Psoas muscle (tissue), 8 donors: ENCODE measurements around the gene CD300LD. TPM values are rescaled to one million over a fixed set of nuclear protein-coding genes. Genes with fewer than 3 reads are reported as not detected.
"Not testable (repeated sequence)": the region's sequence is repeated elsewhere in the genome, so short reads cannot be mapped to it uniquely, and the experiment has no call there.

Experiments
- ATAC-seq, 4 donors: fragments of 200-7000 bp; cut with Tn5 transposase; one replicate each; pipeline ENCODE4 v1.9.1; 2020; ENCODE audit warnings: moderate library complexity in 3 of 4, mild to moderate bottlenecking in 2 of 4
- DNase-seq, 2 donors: peaks; one replicate each; pipeline ENCODE4 v3.0.0-alpha.2; 2020
- H3K27ac ChIP-seq: fragments of 200-600 bp; one replicate; pipeline ENCODE4 v1.8.0; 2022
- H3K27me3 ChIP-seq, 3 donors: fragments of 200-600 bp in 1 of 3; one replicate each; pipeline versions ENCODE4 v1.6.1 to v1.8.0; 2013 to 2022; ENCODE audit warnings: low read length in 2 of 3, mild to moderate bottlenecking in 2 of 3, moderate library complexity in 1 of 3; ENCODE audit not compliant: insufficient read depth in 3 of 3
- H3K36me3 ChIP-seq, 2 donors: fragments of 200-600 bp in 1 of 2; one replicate each; pipeline versions ENCODE4 v1.6.1 to v1.8.0; 2013 to 2022; ENCODE audit warnings: low read depth in 1 of 2, mild to moderate bottlenecking in 1 of 2, moderate library complexity in 1 of 2; ENCODE audit not compliant: insufficient read depth in 1 of 2
- H3K4me1 ChIP-seq: fragments of 200-600 bp; one replicate; pipeline ENCODE4 v1.8.0; 2022
- H3K4me3 ChIP-seq: fragments of 200-600 bp; one replicate; pipeline ENCODE4 v1.8.0; 2022; ENCODE audit warnings: mild to moderate bottlenecking
- H3K9me3 ChIP-seq: fragments of 200-600 bp; one replicate; pipeline ENCODE4 v1.8.0; 2022
- WGBS, 3 donors: extraction: QIAGEN DNeasy Blood & Tissue Kit; methylation state at CpG; one replicate each; pipeline versions ENCODE4 v1.1.6 to v1.1.7; 2013; 5-methylcytosine and 5-hydroxymethylcytosine counted together
- intact Hi-C, 2 donors: fragments of 100-400 bp; cut with DNase I; formaldehyde crosslinking; loops; one replicate each; pipeline versions ENCODE4 v1.11.0 to v1.14.2; 2022
- polyA plus RNA-seq, 3 donors: library from polyadenylated mRNA; stranded (reverse); fragments of 200-250 nt; gene quantifications; one replicate each; pipeline ENCODE4 v1.2.3, GENCODE V29; 2013
- total RNA-seq, 4 donors: library from RNA; stranded (reverse); fragmentation: NEBNext Ultra II Directional in 2 of 4; extraction: Animal tissue kit (Norgen Biotek cat#: 25700) in 2 of 4; gene quantifications; one replicate each; pipeline versions ENCODE4 v1.2.1 to v1.2.4, GENCODE V29; 2021 to 2023
- TF ChIP-seq, protein P1 (sequence below): fragments of 200-600 bp; IDR thresholded peaks from one replicate; pipeline ENCODE4 v1.8.0; 2022; ENCODE audit warnings: antibody characterized with exemption
- donor health status: healthy with polysubstance abuse.
- donor health status: DM: no; HTN: no; CAD: no; lungs with moderate emphysema.
- donor health status: Bipolar disorder and iron deficiency.
- donor health status: healthy.
- donor health status: DM: yes; HTN: yes; CAD: no.
- donor health status: DM: no; HTN: no; CAD: no.
- donor health status: DM: no; HTN: no; CAD: no.
- donor health status: DM: yes; HTN: yes; CAD: no.

Gene CD300LD
- total and polyA plus RNA-seq, 7 donors: not detected

DNA sequence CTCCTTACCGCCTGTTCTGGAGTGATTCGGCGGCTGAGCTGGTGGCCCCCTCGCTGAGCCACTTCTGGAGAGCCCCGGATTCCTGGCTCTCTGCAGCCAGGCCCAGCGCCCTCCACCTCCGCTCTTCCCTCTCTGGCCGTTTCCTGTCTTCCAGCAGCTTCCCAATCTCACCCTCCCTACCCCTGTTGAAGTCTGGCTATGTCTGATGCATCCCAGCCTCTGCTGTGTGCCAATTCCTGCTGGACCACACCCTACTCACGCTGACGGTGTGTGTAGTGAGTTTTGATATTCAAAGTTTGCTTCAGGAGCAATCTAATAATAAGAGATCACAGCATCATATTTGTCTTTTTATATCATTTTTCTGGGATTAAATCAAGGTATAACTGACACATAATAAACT lies 9.4 kb downstream of the CD300LD start:
- TF ChIP-seq, protein P1, sequence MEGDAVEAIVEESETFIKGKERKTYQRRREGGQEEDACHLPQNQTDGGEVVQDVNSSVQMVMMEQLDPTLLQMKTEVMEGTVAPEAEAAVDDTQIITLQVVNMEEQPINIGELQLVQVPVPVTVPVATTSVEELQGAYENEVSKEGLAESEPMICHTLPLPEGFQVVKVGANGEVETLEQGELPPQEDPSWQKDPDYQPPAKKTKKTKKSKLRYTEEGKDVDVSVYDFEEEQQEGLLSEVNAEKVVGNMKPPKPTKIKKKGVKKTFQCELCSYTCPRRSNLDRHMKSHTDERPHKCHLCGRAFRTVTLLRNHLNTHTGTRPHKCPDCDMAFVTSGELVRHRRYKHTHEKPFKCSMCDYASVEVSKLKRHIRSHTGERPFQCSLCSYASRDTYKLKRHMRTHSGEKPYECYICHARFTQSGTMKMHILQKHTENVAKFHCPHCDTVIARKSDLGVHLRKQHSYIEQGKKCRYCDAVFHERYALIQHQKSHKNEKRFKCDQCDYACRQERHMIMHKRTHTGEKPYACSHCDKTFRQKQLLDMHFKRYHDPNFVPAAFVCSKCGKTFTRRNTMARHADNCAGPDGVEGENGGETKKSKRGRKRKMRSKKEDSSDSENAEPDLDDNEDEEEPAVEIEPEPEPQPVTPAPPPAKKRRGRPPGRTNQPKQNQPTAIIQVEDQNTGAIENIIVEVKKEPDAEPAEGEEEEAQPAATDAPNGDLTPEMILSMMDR: no peak
- 70 to 75% (median 73%) methylated on average over 10 of the region's 10 CpGs for WGBS, 3 donors

DNA sequence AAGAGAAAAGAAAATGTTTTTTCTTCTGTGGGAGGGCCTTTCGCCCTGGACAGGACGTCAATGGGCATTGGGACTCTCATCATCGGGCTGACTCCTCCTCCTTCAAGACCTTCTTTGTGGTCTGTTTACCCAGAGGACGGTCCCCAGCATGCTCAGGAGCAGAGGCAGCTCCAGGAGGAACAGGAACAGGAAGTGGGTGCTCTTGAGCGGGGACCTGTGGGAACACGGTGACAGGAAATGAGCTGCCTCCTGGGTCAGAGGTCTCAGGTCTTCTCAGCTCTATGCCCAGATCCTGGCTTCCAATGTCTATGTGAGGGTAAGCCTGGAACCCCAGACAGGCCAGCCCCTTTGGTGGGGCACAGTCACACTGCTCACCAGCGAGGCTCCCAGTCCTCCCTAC lies 12.2 kb downstream of the CD300LD start:
- WGBS, 3 donors: 49 to 68% (median 62%) methylated on average over 6 to 7 of the region's 7 CpGs
- intact Hi-C loops: no loop called here
- TF ChIP-seq, protein P1: no peak
- H3K27me3 ChIP-seq: peaks cover 0 to 7% (median 0%) of the 10 kb centered on the region in 3 donors
- DNase-seq (no peak), ATAC-seq (no peak)
- H3K9me3 ChIP-seq: no peaks in the 10 kb centered on the region
- no peaks in the 10 kb centered on the region for H3K4me1 ChIP-seq
- no peak overlapping the region for H3K4me3 ChIP-seq
- no peak overlapping the region for H3K27ac ChIP-seq
- H3K36me3 ChIP-seq: no peaks in the 10 kb centered on the region

More for the DNA sequence above, 9.4 kb downstream of the CD300LD start:
- Histone ChIP-seq H3K9me3 (no peaks in the 10 kb centered on the region), H3K27ac (no peak overlapping the region), H3K36me3 (no peaks in the 10 kb centered on the region), H3K4me1 (peaks cover 9% of the 10 kb centered on the region), H3K4me3 (no peak overlapping the region), H3K27me3 (peaks cover 0 to 7% (median 0%) of the 10 kb centered on the region in 3 donors)
- DNase-seq: no peak
- no peak for ATAC-seq
- intact Hi-C loops: no loop called here

DNA sequence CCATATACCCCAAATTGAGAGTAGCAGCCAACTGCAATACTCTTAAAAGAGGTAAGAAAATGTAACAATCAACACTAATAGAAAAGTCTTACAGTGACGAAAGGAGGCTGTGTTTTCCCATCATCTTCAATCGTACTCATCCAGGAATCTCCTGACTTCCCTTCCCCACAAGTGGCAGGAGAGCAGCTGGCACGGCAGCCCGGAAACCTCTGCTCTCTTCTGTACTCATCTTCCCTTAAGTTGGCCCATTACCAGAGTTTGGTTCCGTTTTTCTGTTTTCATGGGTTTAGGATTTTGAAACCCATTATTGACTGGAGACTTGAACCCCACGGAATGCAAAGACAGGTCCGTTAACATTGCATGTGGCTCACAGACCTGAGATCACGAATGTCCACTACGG lies 13.1 kb downstream of the CD300LD start:
- DNase-seq (no peak), ATAC-seq (no peak)
- H3K27ac ChIP-seq: no peak overlapping the region
- H3K27me3 ChIP-seq: peaks cover 0 to 7% (median 0%) of the 10 kb centered on the region in 3 donors
- intact Hi-C loops: no loop called here
- TF ChIP-seq, protein P1: no peak
- WGBS, 3 donors: 63 to 73% (median 73%) methylated on average over 9 of the region's 9 CpGs
- H3K4me3 ChIP-seq: no peak overlapping the region
- no peaks in the 10 kb centered on the region for H3K36me3 ChIP-seq
- no peaks in the 10 kb centered on the region for H3K9me3 ChIP-seq
- no peaks in the 10 kb centered on the region for H3K4me1 ChIP-seq

DNA sequence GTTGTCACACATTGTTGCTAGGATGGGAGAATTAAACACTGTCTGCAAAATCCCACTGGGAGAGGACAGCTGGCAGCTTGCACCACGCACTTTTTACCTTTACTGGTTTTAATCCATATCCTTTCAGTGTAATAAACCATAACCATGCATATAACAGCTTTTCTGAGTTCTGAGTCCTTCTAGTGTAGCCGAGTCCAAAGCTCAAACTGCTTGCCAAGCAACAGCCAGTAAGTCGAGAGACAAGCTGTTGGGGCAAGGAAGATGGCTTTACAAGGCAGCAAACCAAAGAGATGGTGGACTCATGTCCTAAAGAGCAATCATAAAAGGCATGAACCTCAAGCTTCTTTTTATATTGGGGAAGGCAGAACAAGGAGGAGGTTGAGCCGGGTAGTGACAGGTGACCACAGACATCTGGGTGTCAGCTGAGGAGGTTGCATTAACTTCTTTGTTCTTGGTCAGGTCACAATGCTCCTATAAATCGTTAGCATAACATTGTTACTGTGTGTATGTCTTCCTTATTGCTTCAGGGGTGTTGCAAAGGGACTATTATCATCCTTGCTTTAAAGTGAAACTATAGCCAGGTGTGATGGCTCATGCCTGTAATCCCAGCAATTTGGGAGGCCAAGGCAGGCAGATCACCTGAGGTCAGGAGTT lies 17.5 kb downstream of the CD300LD start:
- intact Hi-C loops: no loop called here
- Histone ChIP-seq H3K27me3 (peaks cover 0 to 7% (median 0%) of the 10 kb centered on the region in 3 donors), H3K9me3 (no peaks in the 10 kb centered on the region), H3K27ac (no peak overlapping the region), H3K4me1 (no peaks in the 10 kb centered on the region), H3K36me3 (no peaks in the 10 kb centered on the region), H3K4me3 (no peak overlapping the region)
- TF ChIP-seq, protein P1: no peak
- DNase-seq (no peak), ATAC-seq (no peak)
- WGBS, 3 donors: 37 to 44% (median 38%) methylated on average over 5 of the region's 5 CpGs

DNA sequence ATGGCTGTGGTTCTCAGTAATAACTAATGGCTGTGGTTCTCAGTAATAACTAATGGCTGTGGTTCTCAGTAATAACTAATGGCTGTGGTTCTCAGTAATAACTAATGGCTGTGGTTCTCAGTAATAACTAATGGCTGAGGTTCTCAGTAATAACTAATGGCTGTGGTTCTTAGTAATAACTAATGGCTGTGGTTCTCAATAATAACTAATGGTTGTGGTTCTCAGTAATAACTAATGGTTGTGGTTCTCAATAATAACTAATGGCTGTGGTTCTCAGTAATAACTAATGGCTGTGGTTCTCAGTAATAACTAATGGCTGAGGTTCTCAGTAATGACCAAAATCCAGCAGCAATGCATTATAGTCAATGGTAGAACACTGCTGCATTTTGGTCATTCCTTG lies 18.4 kb downstream of the CD300LD start:
- intact Hi-C loops, DNase-seq, H3K4me3 ChIP-seq, H3K27ac ChIP-seq, H3K4me1 ChIP-seq, H3K9me3 ChIP-seq, H3K36me3 ChIP-seq, ATAC-seq, H3K27me3 ChIP-seq: not testable (repeated sequence)
